Calu3 (cell line): Measurements from ENCODE around the gene BCAS3. TPM values are rescaled to one million over a fixed set of nuclear protein-coding genes. Genes with fewer than 3 reads are reported as not detected.

ENCODE experiments used
- BruUV-seq: library from RNA; stranded (reverse); fragments of 400-500 nt; replicated peaks from 2 replicates; lab custom pipeline; 2021; lab: Mats Ljungman, UMichigan
- CTCF ChIA-PET: fragments of 300-600 bp; sonication (Branson Sonifier 250); formaldehyde crosslinking; loops from one replicate; lab custom pipeline; 2022; ENCODE audit warnings: antibody characterized with exemption; lab: Charles Lee
- DNase-seq: peaks from one replicate; pipeline ENCODE4 v3.0.0; 2022
- H3K27ac Mint-ChIP-seq: one replicate; pipeline ENCODE4 v1.8.0; 2022; ENCODE audit warnings: mixed read lengths; ENCODE audit not compliant: unreplicated experiment
- H3K27me3 Mint-ChIP-seq: one replicate; pipeline ENCODE4 v1.8.0; 2022; ENCODE audit warnings: mixed read lengths; ENCODE audit not compliant: unreplicated experiment
- H3K36me3 Mint-ChIP-seq: one replicate; pipeline ENCODE4 v1.8.0; 2022; ENCODE audit warnings: mild to moderate bottlenecking, moderate library complexity, mixed read lengths; ENCODE audit not compliant: insufficient read depth, unreplicated experiment
- H3K4me1 Mint-ChIP-seq: one replicate; pipeline ENCODE4 v1.8.0; 2022; ENCODE audit warnings: mild to moderate bottlenecking, low read depth, mixed read lengths; ENCODE audit not compliant: unreplicated experiment
- H3K4me3 Mint-ChIP-seq: one replicate; pipeline ENCODE4 v1.8.0; 2022; ENCODE audit warnings: mild to moderate bottlenecking, low read depth, moderate library complexity, mixed read lengths; ENCODE audit not compliant: unreplicated experiment
- H3K9me3 Mint-ChIP-seq: one replicate; pipeline ENCODE4 v1.8.0; 2022; ENCODE audit warnings: low read depth, mixed read lengths; ENCODE audit not compliant: unreplicated experiment
- intact Hi-C: fragments of 100-400 bp; cut with micrococcal nuclease; formaldehyde crosslinking; loops from one replicate; pipeline ENCODE4 v1.10.0; 2022; ENCODE audit not compliant: unreplicated experiment
- total RNA-seq: library from RNA; stranded (reverse); gene quantifications from 2 replicates; pipeline ENCODE4 v1.2.3, GENCODE V29; 2022
- TF ChIP-seq, protein P1 (sequence below): fragments of 200-600 bp; IDR thresholded peaks from one replicate; pipeline ENCODE4 v1.8.0; 2022; ENCODE audit warnings: antibody characterized with exemption; ENCODE audit not compliant: unreplicated experiment

Gene BCAS3
- total RNA-seq, 1 experiment from 2014 or later = 10.9 TPM

GRCh38 chr17:60749708-60750107, 72.1 kb downstream of the BCAS3 start:
- intact Hi-C loops = no loop called here
- H3K4me3 Mint-ChIP-seq = no peak overlapping the region
- BruUV-seq = no TSS peak
- H3K27ac Mint-ChIP-seq = no peak overlapping the region
- TF ChIP-seq, protein P1, sequence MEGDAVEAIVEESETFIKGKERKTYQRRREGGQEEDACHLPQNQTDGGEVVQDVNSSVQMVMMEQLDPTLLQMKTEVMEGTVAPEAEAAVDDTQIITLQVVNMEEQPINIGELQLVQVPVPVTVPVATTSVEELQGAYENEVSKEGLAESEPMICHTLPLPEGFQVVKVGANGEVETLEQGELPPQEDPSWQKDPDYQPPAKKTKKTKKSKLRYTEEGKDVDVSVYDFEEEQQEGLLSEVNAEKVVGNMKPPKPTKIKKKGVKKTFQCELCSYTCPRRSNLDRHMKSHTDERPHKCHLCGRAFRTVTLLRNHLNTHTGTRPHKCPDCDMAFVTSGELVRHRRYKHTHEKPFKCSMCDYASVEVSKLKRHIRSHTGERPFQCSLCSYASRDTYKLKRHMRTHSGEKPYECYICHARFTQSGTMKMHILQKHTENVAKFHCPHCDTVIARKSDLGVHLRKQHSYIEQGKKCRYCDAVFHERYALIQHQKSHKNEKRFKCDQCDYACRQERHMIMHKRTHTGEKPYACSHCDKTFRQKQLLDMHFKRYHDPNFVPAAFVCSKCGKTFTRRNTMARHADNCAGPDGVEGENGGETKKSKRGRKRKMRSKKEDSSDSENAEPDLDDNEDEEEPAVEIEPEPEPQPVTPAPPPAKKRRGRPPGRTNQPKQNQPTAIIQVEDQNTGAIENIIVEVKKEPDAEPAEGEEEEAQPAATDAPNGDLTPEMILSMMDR = no peak
- peaks cover 3% of the 10 kb centered on the region for H3K9me3 Mint-ChIP-seq
- no peaks in the 10 kb centered on the region for H3K27me3 Mint-ChIP-seq
- no peak for DNase-seq
- H3K36me3 Mint-ChIP-seq = no peaks in the 10 kb centered on the region
- CTCF ChIA-PET = no interaction called here
- H3K4me1 Mint-ChIP-seq = no peaks in the 10 kb centered on the region

DNA sequence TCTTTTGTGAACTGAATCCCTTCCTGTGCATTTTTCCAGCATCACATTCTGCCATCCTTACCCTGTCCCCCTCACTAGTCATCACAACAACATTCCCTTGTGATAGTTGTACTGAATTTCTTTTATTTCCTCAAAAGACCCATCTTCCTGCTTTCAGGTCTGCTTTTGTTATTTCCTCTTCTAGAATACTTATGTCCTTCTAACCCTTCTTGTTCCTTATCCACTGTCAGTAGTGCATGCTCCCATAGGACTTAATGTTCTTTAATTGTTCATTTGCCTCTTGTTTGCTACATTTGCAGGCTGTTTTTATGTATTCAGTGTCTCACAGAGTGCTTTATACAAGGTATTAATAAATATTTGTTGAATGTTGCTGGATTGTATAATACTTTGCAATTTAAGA, 73.0 kb downstream of the BCAS3 start:
- no TSS peak for BruUV-seq
- TF ChIP-seq, protein P1 = no peak
- Mint-ChIP-seq H3K27ac (no peak overlapping the region), H3K4me3 (no peak overlapping the region), H3K9me3 (peaks cover 3% of the 10 kb centered on the region), H3K4me1 (no peaks in the 10 kb centered on the region), H3K36me3 (no peaks in the 10 kb centered on the region), H3K27me3 (no peaks in the 10 kb centered on the region)
- CTCF ChIA-PET = no interaction called here
- no peak for DNase-seq
- intact Hi-C loops = no loop called here

GRCh38 chr17:60751884-60752283, 74.2 kb downstream of the BCAS3 start:
- DNase-seq = no peak
- intact Hi-C loops = no loop called here
- H3K4me1 Mint-ChIP-seq = no peaks in the 10 kb centered on the region
- BruUV-seq = no TSS peak
- no peak overlapping the region for H3K27ac Mint-ChIP-seq
- H3K36me3 Mint-ChIP-seq = no peaks in the 10 kb centered on the region
- CTCF ChIA-PET = no interaction called here
- no peaks in the 10 kb centered on the region for H3K27me3 Mint-ChIP-seq
- H3K9me3 Mint-ChIP-seq = peaks cover 3% of the 10 kb centered on the region
- TF ChIP-seq, protein P1 = no peak
- no peak overlapping the region for H3K4me3 Mint-ChIP-seq

GRCh38 chr17:60752873-60753577, 75.4 kb downstream of the BCAS3 start:
- peaks cover 3% of the 10 kb centered on the region for H3K9me3 Mint-ChIP-seq
- intact Hi-C loops = no loop called here
- no peaks in the 10 kb centered on the region for H3K4me1 Mint-ChIP-seq
- no peaks in the 10 kb centered on the region for H3K36me3 Mint-ChIP-seq
- DNase-seq = no peak
- TF ChIP-seq, protein P1 = no peak
- CTCF ChIA-PET = no interaction called here
- H3K27ac Mint-ChIP-seq = no peak overlapping the region
- no peak overlapping the region for H3K4me3 Mint-ChIP-seq
- no peaks in the 10 kb centered on the region for H3K27me3 Mint-ChIP-seq
- no TSS peak for BruUV-seq
